HG02981 (cell line): ENCODE results near the gene DOCK6.

Source experiments
- ATAC-seq: cut with Tn5 transposase; IDR thresholded peaks from one replicate; pipeline ENCODE4 v1.9.1; 2021; ENCODE audit warnings: mild to moderate bottlenecking, moderate library complexity; ENCODE audit not compliant: unreplicated experiment

Gene DOCK6

GRCh38 chr19:11251217-11251616 is 11.1 kb downstream of the DOCK6 start:
- no peak for ATAC-seq

GRCh38 chr19:11248852-11249251 is 13.5 kb downstream of the DOCK6 start:
- no peak for ATAC-seq

GRCh38 chr19:11247934-11248333 is 14.4 kb downstream of the DOCK6 start:
- ATAC-seq, result no peak

- no peak for ATAC-seq
Measured at GRCh38 chr19:11247391-11247790, 14.9 kb downstream of the DOCK6 start.

GRCh38 chr19:11246941-11247340 is 15.4 kb downstream of the DOCK6 start:
- no peak for ATAC-seq

GRCh38 chr19:11244846-11245589 is 17.3 kb downstream of the DOCK6 start:
- no peak for ATAC-seq

GRCh38 chr19:11243798-11244169 is 18.5 kb downstream of the DOCK6 start:
- no peak for ATAC-seq

- no peak for ATAC-seq
Measured at GRCh38 chr19:11242864-11243797, 19.2 kb downstream of the DOCK6 start.

- ATAC-seq, result no peak
Measured at GRCh38 chr19:11242025-11242424, 20.3 kb downstream of the DOCK6 start.

GRCh38 chr19:11240008-11240444 is 22.3 kb downstream of the DOCK6 start:
- ATAC-seq, result no peak

- ATAC-seq, result no peak
Measured at GRCh38 chr19:11239377-11240000, 22.8 kb downstream of the DOCK6 start, which contains the start of gene ANGPTL8. TSS of gene ANGPTL8 (plus strand) at chr19:11239619. CDS start at chr19:11239638, 19 bp downstream.

- no peak for ATAC-seq
Measured at GRCh38 chr19:11238781-11239376, 23.4 kb downstream of the DOCK6 start.

- no peak for ATAC-seq
Measured at GRCh38 chr19:11238041-11238440, 24.3 kb downstream of the DOCK6 start.

GRCh38 chr19:11237321-11237720 is 25.0 kb downstream of the DOCK6 start:
- ATAC-seq, result no peak

GRCh38 chr19:11236324-11237301 is 25.7 kb downstream of the DOCK6 start:
- no peak for ATAC-seq

- ATAC-seq, result no peak
Measured at GRCh38 chr19:11234486-11235075, 27.7 kb downstream of the DOCK6 start.

GRCh38 chr19:11233073-11233472 is 29.3 kb downstream of the DOCK6 start:
- no peak for ATAC-seq

GRCh38 chr19:11232555-11232954 is 29.8 kb downstream of the DOCK6 start:
- ATAC-seq, result no peak

GRCh38 chr19:11230621-11231386 is 31.5 kb downstream of the DOCK6 start:
- ATAC-seq, result no peak
